ENCODE results near the gene MYOZ2.
"Not testable (repeated sequence)": the region's sequence is repeated elsewhere in the genome, so short reads cannot be mapped to it uniquely, and the experiment has no call there.

The MYOZ2 gene

GRCh38 chr4:119130365-119131065 lies 5.1 kb upstream of the MYOZ2 start:
- no peak for DNase-seq

GRCh38 chr4:119131164-119131563 lies 4.5 kb upstream of the MYOZ2 start:
- no peak for DNase-seq

- no peak for DNase-seq
These were observed 3.3 kb upstream of the MYOZ2 start for GRCh38 chr4:119132306-119132705.

- no peak for DNase-seq
These were observed 914 bp downstream of the MYOZ2 start for GRCh38 chr4:119136546-119136945.

GRCh38 chr4:119138046-119138445 lies 2.4 kb downstream of the MYOZ2 start:
- DNase-seq: no peak

- DNase-seq: no peak
These were observed 3.7 kb downstream of the MYOZ2 start for GRCh38 chr4:119139311-119139710.

GRCh38 chr4:119139822-119140252 lies 4.2 kb downstream of the MYOZ2 start:
- no peak for DNase-seq

- not testable (repeated sequence) for DNase-seq
These were observed 5.7 kb downstream of the MYOZ2 start for GRCh38 chr4:119141283-119141682.

- DNase-seq: no peak
These were observed 7.2 kb downstream of the MYOZ2 start for GRCh38 chr4:119142833-119143232.

- not testable (repeated sequence) for DNase-seq
These were observed 7.7 kb downstream of the MYOZ2 start for GRCh38 chr4:119143341-119143740.

GRCh38 chr4:119149110-119149509 lies 13.5 kb downstream of the MYOZ2 start:
- DNase-seq: no peak

- DNase-seq: no peak
These were observed 15.5 kb downstream of the MYOZ2 start for GRCh38 chr4:119151161-119151560.

- no peak for DNase-seq
These were observed 17.1 kb downstream of the MYOZ2 start for GRCh38 chr4:119152741-119153140.

- DNase-seq: no peak
These were observed 26.5 kb downstream of the MYOZ2 start for GRCh38 chr4:119162174-119162573.

GRCh38 chr4:119165767-119166166 lies 30.1 kb downstream of the MYOZ2 start:
- no peak for DNase-seq

GRCh38 chr4:119170195-119170594 lies 34.6 kb downstream of the MYOZ2 start:
- no peak for DNase-seq

- no peak for DNase-seq
These were observed 36.6 kb downstream of the MYOZ2 start for GRCh38 chr4:119172223-119172622.

- DNase-seq: not testable (repeated sequence)
These were observed 38.2 kb downstream of the MYOZ2 start for GRCh38 chr4:119173729-119174361.

GRCh38 chr4:119179011-119179410 lies 43.4 kb downstream of the MYOZ2 start:
- DNase-seq: no peak

- no peak for DNase-seq
These were observed 48.5 kb downstream of the MYOZ2 start for GRCh38 chr4:119184128-119184527.

- no peak for DNase-seq
These were observed 54.0 kb downstream of the MYOZ2 start for GRCh38 chr4:119189638-119190037.

- no peak for DNase-seq
These were observed 54.7 kb downstream of the MYOZ2 start for GRCh38 chr4:119190354-119190753.

GRCh38 chr4:119191505-119191904 lies 55.9 kb downstream of the MYOZ2 start:
- no peak for DNase-seq

GRCh38 chr4:119197772-119198212 lies 62.2 kb downstream of the MYOZ2 start:
- DNase-seq: no peak

- DNase-seq: no peak
These were observed 69.3 kb downstream of the MYOZ2 start for GRCh38 chr4:119204916-119205315.
